HepG2 (cell line): ENCODE results near the gene CIAO3. TPM values are rescaled to one million over a fixed set of nuclear protein-coding genes. Genes with fewer than 3 reads are reported as not detected.

ENCODE experiments used
- BCL6 ChIP-seq: IDR thresholded peaks from 2 replicates; pipeline ENCODE4 v1.6.1; 2016; ENCODE audit warnings: missing genetic modification reagents, missing compliant biosample characterization
- CREB3 ChIP-seq: sonication (generic); formaldehyde crosslinking; IDR thresholded peaks from 2 replicates; pipeline ENCODE4 v1.5.0; 2020; ENCODE audit warnings: missing genetic modification reagents
- E2F1 ChIP-seq: sonication (generic); formaldehyde crosslinking; IDR thresholded peaks from 2 replicates; pipeline ENCODE4 v1.5.0; 2020; ENCODE audit warnings: missing genetic modification reagents
- FUBP1 ChIP-seq: sonication (generic); formaldehyde crosslinking; IDR thresholded peaks from 2 replicates; pipeline ENCODE4 v1.5.1; 2020; ENCODE audit warnings: missing genetic modification reagents, mild to moderate bottlenecking, borderline replicate concordance
- KLF13 ChIP-seq: sonication (generic); formaldehyde crosslinking; IDR thresholded peaks from 2 replicates; pipeline ENCODE4 v1.4.0; 2020; ENCODE audit warnings: mild to moderate bottlenecking, missing genetic modification reagents
- SP1 ChIP-seq, 2 experiments: fragments of 450-650 bp in 1 of 2; sonication (generic) in 1 of 2; formaldehyde crosslinking in 1 of 2; IDR thresholded peaks; 2 replicates each; pipeline versions ENCODE4 v1.4.0 to v1.6.1; 2016 to 2020; ENCODE audit warnings: missing genetic modification reagents in 1 of 2
- ZBTB33 ChIP-seq: sonication (generic); formaldehyde crosslinking; IDR thresholded peaks from 2 replicates; pipeline ENCODE4 v1.4.0; 2020; ENCODE audit warnings: missing genetic modification reagents
- ZC3H4 ChIP-seq: sonication (generic); formaldehyde crosslinking; IDR thresholded peaks from 2 replicates; pipeline ENCODE4 v1.4.0; 2020; ENCODE audit warnings: missing genetic modification reagents, borderline replicate concordance
- ZFP91 ChIP-seq: sonication (generic); formaldehyde crosslinking; IDR thresholded peaks from 2 replicates; pipeline ENCODE4 v1.9.0; 2022; ENCODE audit warnings: missing genetic modification reagents, mild to moderate bottlenecking, borderline replicate concordance
- ZNF276 ChIP-seq: sonication (generic); formaldehyde crosslinking; IDR thresholded peaks from 2 replicates; pipeline ENCODE4 v1.4.0; 2020; ENCODE audit warnings: mild to moderate bottlenecking, low read depth, missing genetic modification reagents
- ZNF577 ChIP-seq: sonication (generic); formaldehyde crosslinking; IDR thresholded peaks from 2 replicates; pipeline ENCODE4 v1.4.0; 2020; ENCODE audit warnings: mild to moderate bottlenecking, low read depth, missing genetic modification reagents, borderline replicate concordance
- ZNF772 ChIP-seq: sonication (generic); formaldehyde crosslinking; IDR thresholded peaks from 2 replicates; pipeline ENCODE4 v1.5.0; 2020; ENCODE audit warnings: mild to moderate bottlenecking, missing genetic modification reagents
- ZSCAN12 ChIP-seq: sonication (generic); formaldehyde crosslinking; IDR thresholded peaks from 2 replicates; pipeline ENCODE4 v1.9.0; 2021; ENCODE audit warnings: mild to moderate bottlenecking, missing genetic modification reagents
- polyA plus RNA-seq, 8 experiments: library from polyadenylated mRNA; depleted of rRNA in 3 of 8; stranded (reverse) in 7 of 8; unstranded in 1 of 8; fragments of >200 nt; fragmentation: Illumina TruSeq in 4 of 8; extraction: Trizol in 4 of 8; gene quantifications; 2 replicates each; pipeline versions ENCODE4 v1.2.1 to v1.2.3, GENCODE V29; 2011 to 2016; ENCODE audit warnings: low read depth in 4 of 8, missing spikeins in 1 of 8, mixed read lengths in 1 of 8; ENCODE audit not compliant: insufficient read depth in 1 of 8
- total RNA-seq, 5 experiments: library from RNA; depleted of rRNA; stranded (reverse); fragments of >200 nt; fragmentation: Illumina TruSeq; extraction: Trizol; gene quantifications; 2 replicates each; pipeline ENCODE4 v1.2.3, GENCODE V29; 2016; ENCODE audit warnings: low read depth in 1 of 5

CIAO3 gene
- total and polyA plus RNA-seq, 2 of the 13 experiments (the other 11 are each of a cell fraction or from before 2014, with no cell fraction given): 21.7 to 25.0 TPM

GRCh38 chr16:714558-715476 is 26.0 kb downstream of the CIAO3 start, which contains the start of gene METRN (continued):
- TF ChIP-seq ZFP91 (peak; percentile 57; the same call in 1 of the 2 replicates), KLF13 (CRISPR knock-in tag) (no peak), SP1 (IDR thresholded peaks at IDR 0.05) (no peak), SP1 (CRISPR knock-in tag; IDR thresholded peaks at IDR 0.05) (peak; percentile 64), ZNF772 (0 out of 2 replicates have a peak, but pooled peaks have one; percentile 34), FUBP1 (CRISPR knock-in tag) (no peak), ZC3H4 (no peak), ZBTB33 (CRISPR knock-in tag) (peak; percentile 86; the same call in 1 of the 2 replicates), CREB3 (no peak), BCL6 (CRISPR knock-in tag) (peak; percentile 27; the same call in 1 of the 2 replicates), ZNF577 (no peak), ZNF276 (CRISPR knock-in tag) (no peak), E2F1 (CRISPR knock-in tag) (no peak), ZSCAN12 (no peak)
